ENCODE results near the gene C1orf50.

The C1orf50 gene

GRCh38 chr1:42784547-42784945 lies 17.5 kb downstream of the C1orf50 start:
- no peak for TF ChIP-seq CTCF (IDR thresholded peaks at IDR 0.05)

- no peak for TF ChIP-seq CTCF (IDR thresholded peaks at IDR 0.05)
Observed at GRCh38 chr1:42784946-42785693, 18.1 kb downstream of the C1orf50 start, which contains the start of gene TMEM269. TMEM269 (plus strand) TSS chr1:42784991; CDS start chr1:42789894, 4,903 bp downstream.

- no peak for TF ChIP-seq CTCF (IDR thresholded peaks at IDR 0.05)
Observed at GRCh38 chr1:42786097-42786496, 19.0 kb downstream of the C1orf50 start.

GRCh38 chr1:42788021-42788420 lies 21.0 kb downstream of the C1orf50 start:
- no peak for TF ChIP-seq CTCF (IDR thresholded peaks at IDR 0.05)

GRCh38 chr1:42793824-42794223 lies 26.8 kb downstream of the C1orf50 start:
- TF ChIP-seq CTCF (IDR thresholded peaks at IDR 0.05), result no peak

GRCh38 chr1:42797414-42797813 lies 30.4 kb downstream of the C1orf50 start:
- TF ChIP-seq CTCF (IDR thresholded peaks at IDR 0.05), result no peak

GRCh38 chr1:42797979-42798378 lies 30.9 kb downstream of the C1orf50 start:
- TF ChIP-seq CTCF (IDR thresholded peaks at IDR 0.05), result no peak

All from LNCAP (cell line).